AG04449 (cell line): Measurements from ENCODE around the gene PPP1R13B.

Experiments
- CTCF ChIA-PET: fragments of 350-600 bp; formaldehyde crosslinking; extraction: SDS; loops from one replicate; lab custom pipeline; 2021; ENCODE audit warnings: antibody characterized with exemption; lab: Yijun Ruan, JAX
- POLR2A ChIA-PET: fragments of 400-600, 350-600 bp; formaldehyde crosslinking; extraction: SDS; loops from one replicate; lab custom pipeline; 2020; ENCODE audit warnings: antibody characterized with exemption, inconsistent platforms; lab: Yijun Ruan, JAX
- DNase-seq: peaks from one replicate; pipeline ENCODE4 v3.0.0-alpha.2; 2010; ENCODE audit warnings: low read depth, low spot score
- H3K4me3 ChIP-seq: 2 replicates; pipeline ENCODE4 v1.5.1; 2011; ENCODE audit warnings: low read depth, mild to moderate bottlenecking, control low read depth, low read length
- CTCF ChIP-seq: IDR thresholded peaks from one replicate; pipeline ENCODE4 v1.5.1; 2011; ENCODE audit warnings: mild to moderate bottlenecking, moderate library complexity, low read length, control low read depth, inconsistent platforms; ENCODE audit not compliant: insufficient read depth; ENCODE audit errors: missing control alignments

Gene PPP1R13B

GRCh38 chr14:103735815-103736545 is 111.4 kb downstream of the PPP1R13B start:
- no peak overlapping the region for H3K4me3 ChIP-seq
- DNase-seq = no peak
- TF ChIP-seq CTCF = no peak
- ChIA-PET CTCF (interaction anchor here (1.6 kb wide), 1 partner anchor 11 kb away, joined by 5 read pairs; no protein-coding TSS in a partner anchor), POLR2A (no interaction called here)

- ChIA-PET POLR2A (no interaction called here), CTCF (no interaction called here)
- H3K4me3 ChIP-seq = no peak overlapping the region
- TF ChIP-seq CTCF = no peak
- no peak for DNase-seq
Observed at GRCh38 chr14:103735439-103735814, 111.9 kb downstream of the PPP1R13B start.

GRCh38 chr14:103735022-103735421 is 112.4 kb downstream of the PPP1R13B start:
- CTCF ChIA-PET = no interaction called here

GRCh38 chr14:103734081-103734888 is 113.1 kb downstream of the PPP1R13B start:
- no peak overlapping the region for H3K4me3 ChIP-seq
- CTCF ChIA-PET = interaction anchor here (0.6 to 1.8 kb wide), 2 partner anchors 8 to 12 kb away, joined by 3 to 6 read pairs; no protein-coding TSS in a partner anchor
- no peak for DNase-seq
- POLR2A ChIA-PET = interaction anchor here (1.1 kb wide), 1 partner anchor 12 kb away, joined by 4 read pairs; no protein-coding TSS in a partner anchor
- no peak for TF ChIP-seq CTCF

More at GRCh38 chr14:103735022-103735421, 112.4 kb downstream of the PPP1R13B start:
- POLR2A ChIA-PET = no interaction called here
- H3K4me3 ChIP-seq = no peak overlapping the region
- no peak for TF ChIP-seq CTCF
- no peak for DNase-seq

- no peak for TF ChIP-seq CTCF
- DNase-seq = no peak
- POLR2A ChIA-PET = interaction anchor here (1.1 kb wide), 1 partner anchor 13 kb away, joined by 4 read pairs; no protein-coding TSS in a partner anchor
- CTCF ChIA-PET = interaction anchor here (1.3 to 1.8 kb wide), 3 partner anchors 7 to 75 kb away, joined by 3 to 6 read pairs (median 3); no protein-coding TSS in a partner anchor
- no peak overlapping the region for H3K4me3 ChIP-seq
Observed at GRCh38 chr14:103733651-103734050, 113.7 kb downstream of the PPP1R13B start.
